H9 (cell line): ENCODE measurements around the gene PRCC. TPM values are rescaled to one million over a fixed set of nuclear protein-coding genes. Genes with fewer than 3 reads are reported as not detected.

Source experiments
- DNase-seq: peaks from one replicate; pipeline ENCODE4 v3.0.0-alpha.2; 2017
- H2AFZ ChIP-seq: one replicate; pipeline ENCODE4 v1.6.1; 2013; ENCODE audit warnings: mild to moderate bottlenecking, low read length, control low read depth, moderate library complexity
- H2AK5ac ChIP-seq: 2 replicates; pipeline ENCODE4 v1.6.1; 2013; ENCODE audit warnings: low read length, control low read depth, mixed read lengths; ENCODE audit not compliant: insufficient read length
- H2BK120ac ChIP-seq: one replicate; pipeline ENCODE4 v1.6.1; 2013; ENCODE audit warnings: low read depth, mild to moderate bottlenecking, low read length, control low read depth, inconsistent platforms; ENCODE audit not compliant: poor library complexity, severe bottlenecking
- H2BK12ac ChIP-seq: 2 replicates; pipeline ENCODE4 v1.6.1; 2013; ENCODE audit warnings: low read length, control low read depth, mixed read lengths, low read depth; ENCODE audit not compliant: insufficient read length
- H2BK15ac ChIP-seq: 2 replicates; pipeline ENCODE4 v1.6.1; 2013; ENCODE audit warnings: low read depth, low read length, control low read depth
- H2BK20ac ChIP-seq: one replicate; pipeline ENCODE4 v1.6.1; 2013; ENCODE audit warnings: low read depth, mild to moderate bottlenecking, low read length, control low read depth, inconsistent platforms; ENCODE audit not compliant: poor library complexity, severe bottlenecking
- H2BK5ac ChIP-seq: 2 replicates; pipeline ENCODE4 v1.6.1; 2013; ENCODE audit warnings: low read length, control low read depth, mixed read lengths; ENCODE audit not compliant: insufficient read length
- H3K14ac ChIP-seq: 2 replicates; pipeline ENCODE4 v1.6.1; 2013; ENCODE audit warnings: low read length, control low read depth; ENCODE audit not compliant: insufficient read depth
- H3K18ac ChIP-seq: 2 replicates; pipeline ENCODE4 v1.6.1; 2013; ENCODE audit warnings: low read depth, mild to moderate bottlenecking, mixed read lengths, low read length, control low read depth; ENCODE audit not compliant: insufficient read length
- H3K23ac ChIP-seq: 2 replicates; pipeline ENCODE4 v1.6.1; 2013; ENCODE audit warnings: low read length, control low read depth, mixed read lengths, low read depth; ENCODE audit not compliant: insufficient read length
- H3K23me2 ChIP-seq: 2 replicates; pipeline ENCODE4 v1.6.1; 2013; ENCODE audit warnings: low read depth, mild to moderate bottlenecking, mixed read lengths, low read length, control low read depth; ENCODE audit not compliant: insufficient read length, poor library complexity, severe bottlenecking
- H3K27ac ChIP-seq: 2 replicates; pipeline ENCODE4 v1.5.1; 2013; ENCODE audit warnings: low read length, control low read depth, mixed read lengths, low read depth; ENCODE audit not compliant: insufficient read length
- H3K27me3 ChIP-seq: 2 replicates; pipeline ENCODE4 v1.6.1; 2013; ENCODE audit warnings: low read length, control low read depth, inconsistent platforms; ENCODE audit not compliant: insufficient read depth
- H3K4ac ChIP-seq: 2 replicates; pipeline ENCODE4 v1.6.1; 2013; ENCODE audit warnings: low read depth, mild to moderate bottlenecking, control low read depth, inconsistent platforms, low read length, moderate library complexity
- H3K4me1 ChIP-seq: 2 replicates; pipeline ENCODE4 v1.6.1; 2013; ENCODE audit warnings: low read length, control low read depth, inconsistent platforms; ENCODE audit not compliant: insufficient read depth
- H3K4me2 ChIP-seq: 2 replicates; pipeline ENCODE4 v1.6.1; 2013; ENCODE audit warnings: low read length, control low read depth, mixed read lengths; ENCODE audit not compliant: insufficient read length, insufficient read depth
- H3K56ac ChIP-seq: 2 replicates; pipeline ENCODE4 v1.6.1; 2013; ENCODE audit warnings: low read depth, mild to moderate bottlenecking, mixed read lengths, low read length, control low read depth; ENCODE audit not compliant: insufficient read length
- H3K79me1 ChIP-seq: 2 replicates; pipeline ENCODE4 v1.6.1; 2013; ENCODE audit warnings: low read depth, mild to moderate bottlenecking, moderate library complexity, low read length, control low read depth, inconsistent platforms; ENCODE audit not compliant: insufficient read depth, poor library complexity, severe bottlenecking
- H3K79me2 ChIP-seq: 2 replicates; pipeline ENCODE4 v1.6.1; 2013; ENCODE audit warnings: low read length, control low read depth, inconsistent platforms; ENCODE audit not compliant: insufficient read depth
- H3K9ac ChIP-seq: 2 replicates; pipeline ENCODE4 v1.6.1; 2013; ENCODE audit warnings: low read length, control low read depth, mixed read lengths; ENCODE audit not compliant: insufficient read length; ENCODE audit errors: extremely low read depth
- H3K9me3 ChIP-seq: one replicate; pipeline ENCODE4 v1.6.1; 2013; ENCODE audit warnings: low read depth, low read length, inconsistent platforms; ENCODE audit not compliant: control insufficient read depth
- H3T11ph ChIP-seq: one replicate; pipeline ENCODE4 v1.6.1; 2013; ENCODE audit warnings: mild to moderate bottlenecking, low read length, control low read depth, inconsistent platforms
- H4K20me1 ChIP-seq: one replicate; pipeline ENCODE4 v1.6.1; 2013; ENCODE audit not compliant: control insufficient read depth, insufficient read length, insufficient read depth
- H4K5ac ChIP-seq: 2 replicates; pipeline ENCODE4 v1.6.1; 2013; ENCODE audit warnings: low read depth, mild to moderate bottlenecking, mixed read lengths, low read length, control low read depth; ENCODE audit not compliant: insufficient read length
- H4K8ac ChIP-seq: replicated peaks from 2 replicates; pipeline ENCODE4 v1.6.1; 2013; ENCODE audit warnings: low read length, control low read depth, mixed read lengths, low read depth; ENCODE audit not compliant: insufficient read length
- H4K91ac ChIP-seq: 2 replicates; pipeline ENCODE4 v1.6.1; 2013; ENCODE audit warnings: low read depth, mild to moderate bottlenecking, moderate library complexity, mixed read lengths, low read length, control low read depth; ENCODE audit not compliant: insufficient read length
- H3K27ac Mint-ChIP-seq, 3 experiments: 2 replicates in 2 of 3; 3 replicates in 1 of 3; pipeline ENCODE4 v1.8.0; 2020 to 2021; ENCODE audit warnings: mixed read lengths in 3 of 3, mild to moderate bottlenecking in 1 of 3, moderate library complexity in 1 of 3
- H3K27me3 Mint-ChIP-seq: 2 replicates; pipeline ENCODE4 v1.8.0; 2021; ENCODE audit warnings: low read depth, mild to moderate bottlenecking, moderate library complexity, mixed read lengths
- H3K36me3 Mint-ChIP-seq, 3 experiments: 2 replicates in 2 of 3; 3 replicates in 1 of 3; pipeline ENCODE4 v1.8.0; 2020 to 2021; ENCODE audit warnings: low read depth in 3 of 3, mixed read lengths in 3 of 3; ENCODE audit not compliant: insufficient read depth in 1 of 3
- H3K4me1 Mint-ChIP-seq, 2 experiments: 2 replicates each; pipeline ENCODE4 v1.8.0; 2020; ENCODE audit warnings: mixed read lengths in 2 of 2
- H3K4me3 Mint-ChIP-seq, 2 experiments: 2 replicates in 1 of 2; 3 replicates in 1 of 2; pipeline ENCODE4 v1.8.0; 2020 to 2021; ENCODE audit warnings: mild to moderate bottlenecking in 2 of 2, mixed read lengths in 2 of 2, moderate library complexity in 1 of 2
- H3K9me3 Mint-ChIP-seq, 2 experiments: 2 replicates in 1 of 2; 3 replicates in 1 of 2; pipeline ENCODE4 v1.8.0; 2020; ENCODE audit warnings: mild to moderate bottlenecking in 2 of 2, mixed read lengths in 2 of 2, moderate library complexity in 1 of 2
- CTCF ChIP-seq: fragments of 200-600 bp; sonication (generic); conservative IDR thresholded peaks from 3 replicates; pipeline ENCODE4 v1.8.0; 2021; ENCODE audit warnings: antibody characterized with exemption, mild to moderate bottlenecking
- total RNA-seq: library from RNA; stranded (reverse); gene quantifications from 2 replicates; pipeline ENCODE4 v1.2.1, GENCODE V29; 2021

PRCC gene
- total RNA-seq, 1 experiment from 2014 or later, result 129 TPM

DNA sequence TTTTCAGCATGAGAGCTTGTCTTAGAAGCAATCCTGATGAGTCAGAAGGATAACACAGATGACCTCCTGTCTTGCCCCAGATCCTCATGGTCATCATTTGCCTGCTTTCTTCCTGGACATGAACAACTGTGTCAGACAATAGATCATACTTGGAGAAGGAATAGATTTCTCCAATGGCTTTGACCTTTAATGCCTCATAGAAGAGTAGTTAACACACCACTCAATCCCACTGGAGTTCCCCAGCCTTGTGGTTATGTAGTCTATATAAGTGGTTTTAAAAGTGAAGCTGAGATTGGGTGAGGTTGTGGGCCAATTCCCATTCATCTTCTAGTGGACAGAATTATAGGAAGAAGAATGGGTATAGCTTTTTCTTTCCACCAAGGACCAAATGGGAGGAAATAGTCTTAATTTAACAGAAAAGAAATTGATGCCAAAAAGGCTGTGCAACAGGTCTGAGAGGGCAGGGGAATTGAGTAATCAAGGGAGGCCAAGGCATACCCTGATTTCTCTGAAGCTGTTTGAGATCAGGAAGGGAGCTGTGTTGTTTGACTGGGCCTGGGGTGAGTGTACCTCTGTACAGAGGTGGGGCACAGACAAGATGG, 14.4 kb downstream of the PRCC start:
- Histone ChIP-seq H4K20me1 (no peaks in the 10 kb centered on the region), H3K9me3 (no peaks in the 10 kb centered on the region), H3T11ph (no peak overlapping the region), H2BK12ac (no peak overlapping the region), H3K18ac (no peak overlapping the region), H3K23ac (no peak overlapping the region), H3K4ac (no peak overlapping the region), H2BK15ac (no peak overlapping the region), H3K27me3 (no peaks in the 10 kb centered on the region), H3K14ac (no peak overlapping the region), H3K79me2 (peaks cover 9% of the 10 kb centered on the region; the same call in 1 of the 2 replicates), H4K8ac (no peak overlapping the region), H3K27ac (no peak overlapping the region), H3K4me2 (no peak overlapping the region), H3K56ac (no peak overlapping the region), H2BK120ac (no peak overlapping the region), H3K23me2 (no peaks in the 10 kb centered on the region), H3K9ac (no peak overlapping the region), H3K79me1 (peaks cover 9% of the 10 kb centered on the region), H4K5ac (no peak overlapping the region), H2AFZ (no peak overlapping the region), H3K4me1 (no peaks in the 10 kb centered on the region), H2AK5ac (no peak overlapping the region), H4K91ac (no peak overlapping the region), H2BK20ac (no peak overlapping the region), H2BK5ac (no peak overlapping the region)
- TF ChIP-seq CTCF, result no peak
- no peak overlapping the region for H3K4me3 Mint-ChIP-seq
- H3K36me3 Mint-ChIP-seq, result peaks cover 19 to 47% (median 43%) of the 10 kb centered on the region in 3 experiments; a peak in 6 of 7 replicates
- DNase-seq, result no peak
- no peak overlapping the region for H3K27ac Mint-ChIP-seq
- H3K4me1 Mint-ChIP-seq, result no peaks in the 10 kb centered on the region
- H3K9me3 Mint-ChIP-seq, result no peaks in the 10 kb centered on the region
- no peaks in the 10 kb centered on the region for H3K27me3 Mint-ChIP-seq
